Measurements from ENCODE around the gene DNAJC1.

DNA sequence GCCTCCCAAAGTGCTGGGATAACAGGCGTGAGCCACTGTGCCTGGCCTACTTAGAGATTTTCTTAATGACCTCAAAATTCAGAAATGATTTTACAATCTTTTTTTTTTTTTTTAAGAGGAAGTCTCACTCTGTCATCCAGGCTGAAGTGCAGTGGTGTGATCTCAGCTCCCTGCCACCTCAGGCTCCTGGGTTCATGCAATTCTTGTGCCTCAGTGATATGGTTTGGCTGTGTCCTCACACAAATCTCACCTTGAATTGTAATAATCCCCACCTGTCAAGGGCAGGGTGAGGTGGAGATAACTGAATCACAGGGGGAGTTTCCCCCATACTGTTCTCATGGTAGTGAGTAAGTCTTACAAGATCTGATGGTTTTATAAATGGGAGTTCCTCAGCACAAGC is 159.9 kb downstream of the DNAJC1 start:
- no peak for TF ChIP-seq POLR2A (IDR thresholded peaks at IDR 0.05)
- TF ChIP-seq, protein P1, sequence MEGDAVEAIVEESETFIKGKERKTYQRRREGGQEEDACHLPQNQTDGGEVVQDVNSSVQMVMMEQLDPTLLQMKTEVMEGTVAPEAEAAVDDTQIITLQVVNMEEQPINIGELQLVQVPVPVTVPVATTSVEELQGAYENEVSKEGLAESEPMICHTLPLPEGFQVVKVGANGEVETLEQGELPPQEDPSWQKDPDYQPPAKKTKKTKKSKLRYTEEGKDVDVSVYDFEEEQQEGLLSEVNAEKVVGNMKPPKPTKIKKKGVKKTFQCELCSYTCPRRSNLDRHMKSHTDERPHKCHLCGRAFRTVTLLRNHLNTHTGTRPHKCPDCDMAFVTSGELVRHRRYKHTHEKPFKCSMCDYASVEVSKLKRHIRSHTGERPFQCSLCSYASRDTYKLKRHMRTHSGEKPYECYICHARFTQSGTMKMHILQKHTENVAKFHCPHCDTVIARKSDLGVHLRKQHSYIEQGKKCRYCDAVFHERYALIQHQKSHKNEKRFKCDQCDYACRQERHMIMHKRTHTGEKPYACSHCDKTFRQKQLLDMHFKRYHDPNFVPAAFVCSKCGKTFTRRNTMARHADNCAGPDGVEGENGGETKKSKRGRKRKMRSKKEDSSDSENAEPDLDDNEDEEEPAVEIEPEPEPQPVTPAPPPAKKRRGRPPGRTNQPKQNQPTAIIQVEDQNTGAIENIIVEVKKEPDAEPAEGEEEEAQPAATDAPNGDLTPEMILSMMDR (IDR thresholded peaks at IDR 0.05) = no peak
